ENCODE data around the gene RPL36A. TPM values are rescaled to one million over a fixed set of nuclear protein-coding genes. Genes with fewer than 3 reads are reported as not detected.

Gene RPL36A
- total RNA-seq, 1 donor: 87.2 TPM

GRCh38 chrX:101429934-101430333 lies 39.1 kb downstream of the RPL36A start:
- no peak overlapping the region for H2AFZ ChIP-seq (ENCODE audit: low read length)
- no peak overlapping the region for H3K4me3 ChIP-seq (ENCODE audit: insufficient read depth, low read length)
- peaks cover 8% of the 10 kb centered on the region for H3K36me3 ChIP-seq (ENCODE audit: insufficient read depth, low read length)
- H4K20me1 ChIP-seq (ENCODE audit: insufficient read depth, low read length): no peaks in the 10 kb centered on the region
- no peaks in the 10 kb centered on the region for H3K9me3 ChIP-seq (ENCODE audit: low read depth, low read length)
- no peaks in the 10 kb centered on the region for H3K27me3 ChIP-seq (ENCODE audit: insufficient read depth, low read length)
- H3K4me2 ChIP-seq (ENCODE audit: insufficient read depth, low read length): peak overlapping the region; percentile 41
- TF ChIP-seq, protein P1, sequence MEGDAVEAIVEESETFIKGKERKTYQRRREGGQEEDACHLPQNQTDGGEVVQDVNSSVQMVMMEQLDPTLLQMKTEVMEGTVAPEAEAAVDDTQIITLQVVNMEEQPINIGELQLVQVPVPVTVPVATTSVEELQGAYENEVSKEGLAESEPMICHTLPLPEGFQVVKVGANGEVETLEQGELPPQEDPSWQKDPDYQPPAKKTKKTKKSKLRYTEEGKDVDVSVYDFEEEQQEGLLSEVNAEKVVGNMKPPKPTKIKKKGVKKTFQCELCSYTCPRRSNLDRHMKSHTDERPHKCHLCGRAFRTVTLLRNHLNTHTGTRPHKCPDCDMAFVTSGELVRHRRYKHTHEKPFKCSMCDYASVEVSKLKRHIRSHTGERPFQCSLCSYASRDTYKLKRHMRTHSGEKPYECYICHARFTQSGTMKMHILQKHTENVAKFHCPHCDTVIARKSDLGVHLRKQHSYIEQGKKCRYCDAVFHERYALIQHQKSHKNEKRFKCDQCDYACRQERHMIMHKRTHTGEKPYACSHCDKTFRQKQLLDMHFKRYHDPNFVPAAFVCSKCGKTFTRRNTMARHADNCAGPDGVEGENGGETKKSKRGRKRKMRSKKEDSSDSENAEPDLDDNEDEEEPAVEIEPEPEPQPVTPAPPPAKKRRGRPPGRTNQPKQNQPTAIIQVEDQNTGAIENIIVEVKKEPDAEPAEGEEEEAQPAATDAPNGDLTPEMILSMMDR (IDR thresholded peaks at IDR 0.05; ENCODE audit: extremely low read depth, low read depth, low read length): no peak
- no peaks in the 10 kb centered on the region for H3K79me2 ChIP-seq (ENCODE audit: insufficient read depth, low read length)
- peak; percentile 72 for DNase-seq (ENCODE audit: insufficient read length, low spot score, missing footprints)
- peak overlapping the region; percentile 44 for H3K27ac ChIP-seq (ENCODE audit: low read depth, low read length)
- H3K4me1 ChIP-seq (ENCODE audit: insufficient read depth, low read length): peaks cover 14% of the 10 kb centered on the region

GRCh38 chrX:101430457-101431078 lies 39.8 kb downstream of the RPL36A start:
- H3K27ac ChIP-seq (ENCODE audit: low read depth, low read length): peak overlapping the region; percentile 44
- TF ChIP-seq, protein P1 (IDR thresholded peaks at IDR 0.05; ENCODE audit: extremely low read depth, low read depth, low read length): no peak
- H3K27me3 ChIP-seq (ENCODE audit: insufficient read depth, low read length): no peaks in the 10 kb centered on the region
- H3K4me3 ChIP-seq (ENCODE audit: insufficient read depth, low read length): no peak overlapping the region
- peaks cover 8% of the 10 kb centered on the region for H3K36me3 ChIP-seq (ENCODE audit: insufficient read depth, low read length)
- H3K79me2 ChIP-seq (ENCODE audit: insufficient read depth, low read length): no peaks in the 10 kb centered on the region
- H3K9me3 ChIP-seq (ENCODE audit: low read depth, low read length): no peaks in the 10 kb centered on the region
- H3K4me1 ChIP-seq (ENCODE audit: insufficient read depth, low read length): peaks cover 14% of the 10 kb centered on the region
- H4K20me1 ChIP-seq (ENCODE audit: insufficient read depth, low read length): no peaks in the 10 kb centered on the region
- DNase-seq (ENCODE audit: insufficient read length, low spot score, missing footprints): no peak
- H2AFZ ChIP-seq (ENCODE audit: low read length): no peak overlapping the region
- H3K4me2 ChIP-seq (ENCODE audit: insufficient read depth, low read length): peak overlapping the region; percentile 41

DNA sequence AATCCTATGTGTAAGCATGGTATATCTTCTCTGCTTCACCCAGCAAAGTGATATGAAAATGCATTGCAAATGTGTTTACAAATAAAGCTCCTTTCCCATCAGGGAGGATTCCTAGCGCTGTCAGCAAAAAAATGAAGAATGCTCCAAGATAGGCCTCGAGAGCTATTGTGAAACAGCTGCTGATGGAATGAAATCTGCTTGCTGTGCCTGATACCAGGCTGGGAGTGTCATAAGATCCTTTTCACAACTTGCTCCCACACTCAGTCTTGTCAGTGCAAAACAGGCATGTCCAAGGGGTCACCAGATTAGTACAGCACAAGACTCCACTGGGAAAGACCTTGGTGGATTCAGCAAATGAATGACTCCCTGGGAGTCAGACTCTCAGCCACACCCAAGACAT lies 51.3 kb downstream of the RPL36A start:
- no peaks in the 10 kb centered on the region for H3K36me3 ChIP-seq (ENCODE audit: insufficient read depth, low read length)
- no peaks in the 10 kb centered on the region for H3K79me2 ChIP-seq (ENCODE audit: insufficient read depth, low read length)
- H2AFZ ChIP-seq (ENCODE audit: low read length): no peak overlapping the region
- no peak overlapping the region for H3K4me3 ChIP-seq (ENCODE audit: insufficient read depth, low read length)
- no peak for DNase-seq (ENCODE audit: insufficient read length, low spot score, missing footprints)
- H3K27ac ChIP-seq (ENCODE audit: low read depth, low read length): no peak overlapping the region
- H3K9me3 ChIP-seq (ENCODE audit: low read depth, low read length): no peaks in the 10 kb centered on the region
- H4K20me1 ChIP-seq (ENCODE audit: insufficient read depth, low read length): peaks cover 3% of the 10 kb centered on the region
- H3K4me1 ChIP-seq (ENCODE audit: insufficient read depth, low read length): no peaks in the 10 kb centered on the region
- H3K4me2 ChIP-seq (ENCODE audit: insufficient read depth, low read length): no peak overlapping the region
- H3K27me3 ChIP-seq (ENCODE audit: insufficient read depth, low read length): no peaks in the 10 kb centered on the region
- TF ChIP-seq, protein P1 (IDR thresholded peaks at IDR 0.05; ENCODE audit: extremely low read depth, low read depth, low read length): no peak

Other genes starting within 250 kb of the RPL36A start
- 0.59 and 0.72 TPM in 2 replicates for gene DRP2, start 171.2 kb upstream of the RPL36A start, total RNA-seq
- gene TAF7L, start 99.7 kb upstream of the RPL36A start, total RNA-seq: 0.29 and 0.36 TPM in 2 replicates
- gene TIMM8A, start 42.3 kb upstream of the RPL36A start, total RNA-seq: 2.7 and 2.9 TPM in 2 replicates
- not detected in 2 replicates for gene BTK, start 4.8 kb upstream of the RPL36A start, total RNA-seq
- gene GLA, start 16.9 kb downstream of the RPL36A start, total RNA-seq: 22.8 and 26.5 TPM in 2 replicates
- 66.0 and 70.2 TPM in 2 replicates for gene HNRNPH2, start 17.2 kb downstream of the RPL36A start, total RNA-seq
- gene ARMCX4, start 94.4 kb downstream of the RPL36A start, total RNA-seq: 5.0 and 5.1 TPM in 2 replicates
- gene ARMCX1, start 159.5 kb downstream of the RPL36A start, total RNA-seq: 67.7 and 70.1 TPM in 2 replicates
- 31.8 and 35.1 TPM in 2 replicates for gene ARMCX6, start 227.0 kb downstream of the RPL36A start, total RNA-seq
- 73.5 and 79.3 TPM in 2 replicates for gene ARMCX3, start 232.1 kb downstream of the RPL36A start, total RNA-seq

Measured in osteoblast (primary cell).